Ovary (tissue), 3 donors: ENCODE results near the gene SYT14.

Experiments used
- EP300 ChIP-seq: sonication (generic); formaldehyde crosslinking; IDR thresholded peaks from one replicate; pipeline ENCODE4 v1.6.1; 2017; ENCODE audit warnings: antibody characterized with exemption
- TF ChIP-seq, protein P1 (sequence below), 3 donors: fragments of 450-650 bp in 2 of 3; fragments of 200-600 bp in 1 of 3; IDR thresholded peaks; one replicate each; pipeline versions ENCODE4 v1.5.1 to v1.8.0; 2016 to 2022; ENCODE audit warnings: antibody characterized with exemption in 3 of 3, mild to moderate bottlenecking in 1 of 3
- donor health status: DM: no; HTN: no; CAD: no.

DNA sequence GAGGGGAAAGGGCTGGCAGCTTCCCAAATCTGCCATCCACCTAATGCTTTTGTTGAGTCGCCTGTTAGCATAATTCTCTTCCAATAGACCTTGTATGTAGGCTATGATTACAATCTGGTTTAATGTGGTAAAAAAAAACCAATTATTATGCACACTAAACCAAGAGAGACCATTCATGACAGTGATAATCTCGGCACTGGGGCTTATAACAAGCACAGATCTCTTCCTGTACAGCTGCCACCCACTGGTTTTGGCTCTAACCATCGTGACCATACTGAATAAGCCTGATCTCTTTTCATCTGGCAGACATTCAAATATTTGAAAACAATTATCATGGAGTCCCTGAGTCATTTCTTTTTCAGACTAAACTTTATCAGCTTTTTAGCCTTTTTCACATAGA lies 12.0 kb upstream of the SYT14 start:
- TF ChIP-seq, protein P1, sequence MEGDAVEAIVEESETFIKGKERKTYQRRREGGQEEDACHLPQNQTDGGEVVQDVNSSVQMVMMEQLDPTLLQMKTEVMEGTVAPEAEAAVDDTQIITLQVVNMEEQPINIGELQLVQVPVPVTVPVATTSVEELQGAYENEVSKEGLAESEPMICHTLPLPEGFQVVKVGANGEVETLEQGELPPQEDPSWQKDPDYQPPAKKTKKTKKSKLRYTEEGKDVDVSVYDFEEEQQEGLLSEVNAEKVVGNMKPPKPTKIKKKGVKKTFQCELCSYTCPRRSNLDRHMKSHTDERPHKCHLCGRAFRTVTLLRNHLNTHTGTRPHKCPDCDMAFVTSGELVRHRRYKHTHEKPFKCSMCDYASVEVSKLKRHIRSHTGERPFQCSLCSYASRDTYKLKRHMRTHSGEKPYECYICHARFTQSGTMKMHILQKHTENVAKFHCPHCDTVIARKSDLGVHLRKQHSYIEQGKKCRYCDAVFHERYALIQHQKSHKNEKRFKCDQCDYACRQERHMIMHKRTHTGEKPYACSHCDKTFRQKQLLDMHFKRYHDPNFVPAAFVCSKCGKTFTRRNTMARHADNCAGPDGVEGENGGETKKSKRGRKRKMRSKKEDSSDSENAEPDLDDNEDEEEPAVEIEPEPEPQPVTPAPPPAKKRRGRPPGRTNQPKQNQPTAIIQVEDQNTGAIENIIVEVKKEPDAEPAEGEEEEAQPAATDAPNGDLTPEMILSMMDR (IDR thresholded peaks at IDR 0.05) = no peak
- no peak for TF ChIP-seq EP300
